HG03108 (cell line): ENCODE results near the gene TNS3.
A peak's percentile ranks its signal among the peaks of the same experiment; 100 is the strongest.

Experiments
- ATAC-seq: cut with Tn5 transposase; IDR thresholded peaks from one replicate; pipeline ENCODE4 v1.9.1; 2021; ENCODE audit warnings: moderate library complexity; ENCODE audit not compliant: unreplicated experiment

The TNS3 gene

GRCh38 chr7:47582764-47583738 lies 1.1 kb upstream of the TNS3 start:
- no peak for ATAC-seq

DNA sequence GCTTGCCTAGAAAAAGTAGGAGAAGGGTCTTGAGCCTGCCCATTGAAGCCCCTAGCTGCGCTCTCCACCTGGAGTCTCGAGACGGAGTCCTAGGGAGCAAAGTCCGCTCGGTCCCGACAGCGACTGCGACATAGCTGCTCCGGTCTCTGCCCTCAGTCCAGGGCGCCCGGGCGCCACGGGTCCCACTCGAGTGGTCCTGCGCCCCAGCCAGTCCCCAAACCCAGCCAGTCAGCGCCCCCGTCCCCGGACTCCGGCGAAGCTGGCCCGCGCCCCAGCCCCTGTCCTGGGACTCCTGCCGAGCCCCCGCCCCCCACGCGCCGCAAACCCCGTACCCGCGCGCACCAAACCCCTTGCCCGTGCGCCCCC lies 490 bp downstream of the TNS3 start:
- ATAC-seq: no peak

DNA sequence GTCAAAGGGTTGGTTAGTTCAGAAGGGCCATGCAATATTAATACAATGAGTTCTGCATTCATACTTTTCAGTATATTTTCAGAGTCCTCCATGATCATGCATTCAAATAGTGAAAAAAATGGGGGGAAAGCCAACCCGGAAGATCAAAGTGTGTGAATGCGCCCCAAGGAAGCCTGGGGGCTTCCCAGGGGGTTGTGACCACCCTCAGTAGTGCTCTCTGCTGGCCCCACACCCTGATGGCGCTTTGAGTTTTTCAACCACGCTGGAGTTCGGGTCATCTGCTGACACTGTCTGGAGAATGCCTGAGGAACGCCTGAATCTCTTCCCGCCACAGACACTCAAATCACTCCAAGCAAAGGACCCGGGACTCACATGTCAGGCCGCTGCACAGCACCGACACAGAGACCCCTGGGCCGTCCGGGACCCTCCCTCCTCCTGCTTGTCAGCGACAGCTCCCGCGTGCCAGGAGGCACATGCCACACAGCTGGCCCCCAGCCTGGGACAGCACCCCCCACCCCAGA lies 1.0 kb downstream of the TNS3 start:
- ATAC-seq: no peak

GRCh38 chr7:47580175-47580706 lies 1.7 kb downstream of the TNS3 start:
- no peak for ATAC-seq

GRCh38 chr7:47579458-47579857 lies 2.5 kb downstream of the TNS3 start:
- no peak for ATAC-seq

GRCh38 chr7:47578579-47579270 lies 3.2 kb downstream of the TNS3 start:
- no peak for ATAC-seq

DNA sequence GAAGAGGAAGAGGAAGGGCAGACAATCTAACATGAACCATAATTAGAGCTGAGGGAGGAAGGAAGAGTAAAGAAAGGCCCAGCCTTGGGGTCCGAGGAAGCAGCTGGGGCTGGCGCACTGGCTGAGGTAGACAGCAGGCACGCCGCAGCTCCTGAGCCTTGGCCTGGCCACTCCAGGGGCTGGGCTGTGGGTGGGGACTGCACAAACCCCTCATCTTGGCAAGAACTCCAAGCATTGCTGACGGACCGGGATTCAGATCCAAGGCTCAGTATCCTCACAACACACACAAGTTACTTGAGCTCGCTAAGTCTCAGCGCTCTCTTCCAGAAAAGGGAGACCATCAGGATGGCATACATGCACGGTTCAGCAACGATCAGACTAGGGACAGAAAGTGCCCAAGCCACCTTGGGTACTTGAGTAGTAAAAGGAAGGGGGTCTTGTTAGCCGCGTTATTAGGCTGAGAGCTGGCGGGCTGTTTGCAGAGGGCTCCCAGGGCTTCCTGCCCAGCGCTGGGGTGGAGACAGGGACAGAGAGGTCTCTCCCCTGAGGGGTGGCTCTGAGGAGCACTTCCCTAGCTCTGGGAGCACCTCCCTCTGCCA lies 4.5 kb downstream of the TNS3 start:
- ATAC-seq: no peak

DNA sequence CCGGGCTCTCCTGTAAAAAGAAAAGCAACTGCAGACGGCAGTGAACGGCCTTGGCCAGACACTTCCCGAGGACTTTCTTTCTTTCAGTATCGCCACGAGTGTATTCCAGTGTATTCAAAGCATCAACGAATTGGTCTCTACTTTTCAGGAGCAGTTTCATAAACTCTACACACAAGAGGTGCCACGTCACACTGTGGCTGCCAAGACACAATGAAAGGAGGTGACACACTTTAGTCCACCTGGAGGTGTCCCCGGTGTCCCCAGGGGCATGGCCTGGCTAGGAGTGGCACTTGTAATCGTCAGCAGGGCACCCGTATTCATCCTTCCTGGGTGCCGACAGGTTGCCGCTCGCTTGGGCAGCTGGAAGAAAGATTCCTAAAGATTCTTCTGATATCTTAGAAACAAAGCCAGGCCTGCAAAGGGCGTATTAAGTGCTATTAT lies 5.0 kb downstream of the TNS3 start:
- ATAC-seq: no peak

GRCh38 chr7:47576031-47576865 lies 5.7 kb downstream of the TNS3 start:
- no peak for ATAC-seq

DNA sequence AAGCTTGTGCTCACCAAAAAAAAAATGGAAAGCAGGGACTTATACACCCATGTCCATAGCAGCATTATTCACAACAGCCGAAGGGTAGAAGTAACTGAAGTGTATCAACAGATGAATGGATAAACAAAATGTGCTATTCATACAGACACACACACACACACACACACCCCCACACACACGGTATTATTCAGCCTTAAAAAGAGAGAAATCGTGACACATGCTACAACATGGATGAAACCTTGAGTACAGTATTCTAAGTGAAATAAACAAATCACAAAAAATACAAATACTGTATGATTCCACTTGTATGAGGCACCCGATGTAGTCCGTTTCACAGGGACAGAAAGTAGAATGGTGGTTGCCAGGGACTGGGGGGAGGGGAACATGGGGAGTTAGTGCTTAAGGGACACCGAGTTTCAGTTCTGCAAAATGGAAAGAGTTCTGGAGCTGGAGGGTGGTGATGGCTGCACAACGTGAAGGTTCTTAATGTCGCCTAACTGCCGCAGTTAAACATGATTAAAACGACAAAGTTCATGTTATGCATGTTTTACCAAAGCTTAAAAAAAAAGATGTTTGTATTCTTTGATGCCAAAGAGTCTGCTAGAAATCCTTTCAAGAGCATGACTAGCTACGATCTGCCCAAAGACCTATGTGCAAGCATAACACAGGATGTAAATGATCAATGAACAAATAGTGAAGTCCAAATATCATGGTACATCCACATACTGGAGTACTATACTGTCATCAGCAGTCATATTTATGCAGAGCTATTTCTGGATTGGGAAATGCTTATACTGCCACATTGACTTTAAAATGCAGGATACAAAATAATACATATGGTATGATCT lies 7.2 kb downstream of the TNS3 start:
- ATAC-seq: peak; percentile 76

DNA sequence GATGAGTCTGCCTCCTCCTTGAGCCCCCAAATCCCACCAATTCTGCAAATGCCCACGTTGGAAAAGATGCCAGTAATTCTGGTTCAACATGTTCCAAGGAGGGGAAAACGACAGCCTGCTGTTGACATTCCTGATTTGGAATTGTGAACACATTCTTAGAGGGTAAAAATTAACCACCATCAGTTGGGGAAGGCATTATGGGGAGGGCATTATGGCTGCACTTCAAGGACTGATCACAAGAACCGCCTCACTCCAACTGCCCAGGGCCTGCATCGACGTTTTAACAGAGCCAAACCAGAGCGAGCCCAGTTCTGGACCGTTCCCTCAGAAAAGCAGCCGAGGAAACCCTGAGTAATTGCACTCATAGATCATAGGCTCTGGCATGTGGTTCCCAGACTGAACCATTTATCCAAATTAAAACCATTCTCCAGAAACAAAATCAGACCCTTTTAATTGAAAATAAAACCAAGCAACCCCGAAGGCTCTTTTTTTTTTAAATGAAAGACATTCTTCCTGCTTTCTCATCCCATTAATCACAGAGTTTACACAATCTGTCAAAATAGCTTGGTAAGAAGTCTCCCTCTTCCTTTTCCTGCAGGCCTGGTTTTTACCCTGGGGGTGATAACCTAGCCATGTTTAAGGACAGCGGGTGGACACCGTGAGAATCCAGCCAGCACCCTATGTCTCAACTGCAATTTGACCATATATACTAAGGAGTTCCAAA lies 8.0 kb downstream of the TNS3 start:
- no peak for ATAC-seq

GRCh38 chr7:47572939-47573757 lies 8.8 kb downstream of the TNS3 start:
- no peak for ATAC-seq

GRCh38 chr7:47572094-47572445 lies 9.8 kb downstream of the TNS3 start:
- ATAC-seq: no peak

GRCh38 chr7:47571331-47572093 lies 10.4 kb downstream of the TNS3 start:
- ATAC-seq: no peak

DNA sequence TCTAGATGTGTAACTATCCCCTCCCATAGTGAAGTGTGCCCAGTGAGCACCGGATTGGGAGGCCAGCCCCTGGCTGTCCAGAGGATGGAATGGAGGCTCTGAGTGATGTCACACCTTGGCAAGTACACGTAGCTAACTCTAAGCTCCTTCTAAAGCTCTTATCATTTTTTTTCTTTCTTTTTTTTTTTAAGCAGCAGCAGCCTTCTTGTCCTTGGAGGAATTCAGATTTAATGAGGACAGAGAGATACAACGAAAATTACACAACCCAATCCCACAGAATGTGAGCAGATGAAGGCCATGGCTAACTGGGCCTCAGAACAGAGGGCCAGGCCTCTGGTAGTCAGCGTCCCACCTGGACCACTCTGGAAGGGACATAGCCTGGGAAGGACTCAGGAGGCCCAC lies 11.3 kb downstream of the TNS3 start:
- no peak for ATAC-seq

DNA sequence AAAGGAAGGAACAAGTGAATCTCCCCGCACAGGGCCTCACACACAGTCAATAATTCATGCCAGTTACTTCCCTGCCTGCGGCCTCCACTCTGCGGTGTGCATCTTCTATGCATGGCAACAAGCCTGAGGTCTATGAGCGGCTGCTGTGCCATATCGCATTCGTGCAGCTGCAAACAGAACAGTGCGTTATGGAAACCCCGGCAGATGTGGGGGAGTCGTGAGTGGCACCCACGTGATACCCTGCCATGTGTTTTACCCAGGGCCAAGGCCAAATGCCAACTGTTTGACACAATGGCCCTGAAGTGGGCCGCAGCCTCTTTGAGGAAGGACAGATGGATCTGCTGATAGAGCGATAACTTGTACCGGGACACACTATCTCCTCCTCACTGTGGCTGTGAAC lies 13.4 kb downstream of the TNS3 start:
- no peak for ATAC-seq

DNA sequence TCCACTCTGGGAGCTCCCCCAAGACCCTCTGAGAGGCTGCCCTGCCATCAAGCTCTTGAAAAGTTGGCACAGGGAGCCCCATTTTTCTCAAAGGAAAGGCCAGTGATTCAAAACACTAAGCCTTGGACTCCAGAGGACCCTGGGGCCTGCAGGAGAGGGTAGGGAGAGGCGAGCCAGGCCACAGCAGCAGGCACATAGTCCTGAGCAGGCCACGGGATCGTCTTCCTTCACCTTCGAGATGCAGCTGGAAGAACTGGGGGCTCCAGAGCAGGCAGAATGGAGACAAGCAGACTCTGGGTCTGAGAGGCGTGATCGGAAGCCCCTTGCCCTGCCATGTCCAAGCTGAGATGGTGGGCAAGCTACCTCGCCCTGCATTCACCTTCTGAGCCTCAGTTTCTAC lies 13.9 kb downstream of the TNS3 start:
- ATAC-seq: no peak
